Measurements from ENCODE around the gene FBXO34. TPM values are rescaled to one million over a fixed set of nuclear protein-coding genes. Genes with fewer than 3 reads are reported as not detected.
A peak's percentile ranks its signal among the peaks of the same experiment; 100 is the strongest.

FBXO34 gene
- total RNA-seq, 4 donors from 2014 or later, result 60.0 to 88.5 (median 81.9) TPM

DNA sequence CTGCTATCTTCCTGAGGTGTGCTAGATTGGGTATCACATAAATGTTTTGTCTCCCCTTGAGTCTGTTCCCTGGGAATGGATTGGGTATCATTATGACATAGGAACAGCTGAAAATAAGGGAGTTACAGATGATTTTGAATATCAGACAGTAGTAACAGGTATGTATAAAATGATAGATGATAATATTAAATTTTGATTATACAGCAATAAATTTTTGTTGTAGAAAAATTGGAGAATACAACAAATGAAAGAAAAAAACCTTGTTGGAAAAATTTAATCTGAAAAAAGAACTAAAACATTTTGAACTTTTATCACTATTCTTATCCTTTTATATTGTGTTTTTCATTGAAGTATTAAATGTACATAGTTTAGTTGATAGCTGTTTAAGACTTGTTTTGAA is 43.2 kb downstream of the FBXO34 start:
- Histone ChIP-seq H3K9me3 (no peaks in the 10 kb centered on the region), H3K4me1 (peaks cover 48 to 50% of the 10 kb centered on the region in 2 donors), H3K27me3 (no peaks in the 10 kb centered on the region), H3K36me3 (no peaks in the 10 kb centered on the region), H3K4me3 (replicated peaks in 1 of 3) (no peak overlapping the region), H3K27ac (no peak overlapping the region)
- TF ChIP-seq, protein P1, sequence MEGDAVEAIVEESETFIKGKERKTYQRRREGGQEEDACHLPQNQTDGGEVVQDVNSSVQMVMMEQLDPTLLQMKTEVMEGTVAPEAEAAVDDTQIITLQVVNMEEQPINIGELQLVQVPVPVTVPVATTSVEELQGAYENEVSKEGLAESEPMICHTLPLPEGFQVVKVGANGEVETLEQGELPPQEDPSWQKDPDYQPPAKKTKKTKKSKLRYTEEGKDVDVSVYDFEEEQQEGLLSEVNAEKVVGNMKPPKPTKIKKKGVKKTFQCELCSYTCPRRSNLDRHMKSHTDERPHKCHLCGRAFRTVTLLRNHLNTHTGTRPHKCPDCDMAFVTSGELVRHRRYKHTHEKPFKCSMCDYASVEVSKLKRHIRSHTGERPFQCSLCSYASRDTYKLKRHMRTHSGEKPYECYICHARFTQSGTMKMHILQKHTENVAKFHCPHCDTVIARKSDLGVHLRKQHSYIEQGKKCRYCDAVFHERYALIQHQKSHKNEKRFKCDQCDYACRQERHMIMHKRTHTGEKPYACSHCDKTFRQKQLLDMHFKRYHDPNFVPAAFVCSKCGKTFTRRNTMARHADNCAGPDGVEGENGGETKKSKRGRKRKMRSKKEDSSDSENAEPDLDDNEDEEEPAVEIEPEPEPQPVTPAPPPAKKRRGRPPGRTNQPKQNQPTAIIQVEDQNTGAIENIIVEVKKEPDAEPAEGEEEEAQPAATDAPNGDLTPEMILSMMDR (IDR thresholded peaks at IDR 0.05), result no peak
- TF ChIP-seq POLR2A (IDR thresholded peaks at IDR 0.05), result no peak
- DNase-seq, result no peak
- intact Hi-C loops (cut with DNase I), result no loop called here

DNA sequence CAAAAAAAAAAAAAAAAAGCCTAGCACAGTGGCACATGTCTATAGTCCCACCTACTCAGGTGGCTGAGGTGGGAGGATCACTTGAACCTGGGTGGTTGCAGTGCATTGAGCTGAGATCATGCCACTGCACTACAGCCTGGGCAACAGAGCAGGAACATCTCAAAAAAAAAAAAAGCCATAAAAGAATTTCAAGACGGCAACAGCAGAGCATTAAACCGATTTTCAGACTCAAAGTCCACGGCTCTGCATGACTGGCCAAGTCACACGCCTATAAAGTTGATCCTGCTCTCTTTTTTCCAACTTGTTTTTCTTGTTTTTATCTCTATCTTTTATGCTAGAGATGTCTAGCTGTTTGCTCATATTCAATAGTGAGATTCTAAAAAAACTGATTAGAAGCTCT is 45.3 kb downstream of the FBXO34 start:
- TF ChIP-seq, protein P1 (IDR thresholded peaks at IDR 0.05), result no peak
- TF ChIP-seq POLR2A (IDR thresholded peaks at IDR 0.05), result no peak
- 31 to 48% methylated on average over 4 of the region's 4 CpGs for WGBS, 2 donors
- peak; percentile 78 to 79 for DNase-seq
- H3K27ac ChIP-seq, result peak overlapping the region; percentile 82 to 85 (median 83)
- H3K36me3 ChIP-seq, result no peaks in the 10 kb centered on the region
- intact Hi-C loops (cut with DNase I), result no loop called here
- no peak overlapping the region for H3K4me3 ChIP-seq (replicated peaks in 1 of 3)
- peaks cover 27 to 30% of the 10 kb centered on the region in 2 donors for H3K4me1 ChIP-seq
- no peaks in the 10 kb centered on the region for H3K9me3 ChIP-seq
- H3K27me3 ChIP-seq, result no peaks in the 10 kb centered on the region

DNA sequence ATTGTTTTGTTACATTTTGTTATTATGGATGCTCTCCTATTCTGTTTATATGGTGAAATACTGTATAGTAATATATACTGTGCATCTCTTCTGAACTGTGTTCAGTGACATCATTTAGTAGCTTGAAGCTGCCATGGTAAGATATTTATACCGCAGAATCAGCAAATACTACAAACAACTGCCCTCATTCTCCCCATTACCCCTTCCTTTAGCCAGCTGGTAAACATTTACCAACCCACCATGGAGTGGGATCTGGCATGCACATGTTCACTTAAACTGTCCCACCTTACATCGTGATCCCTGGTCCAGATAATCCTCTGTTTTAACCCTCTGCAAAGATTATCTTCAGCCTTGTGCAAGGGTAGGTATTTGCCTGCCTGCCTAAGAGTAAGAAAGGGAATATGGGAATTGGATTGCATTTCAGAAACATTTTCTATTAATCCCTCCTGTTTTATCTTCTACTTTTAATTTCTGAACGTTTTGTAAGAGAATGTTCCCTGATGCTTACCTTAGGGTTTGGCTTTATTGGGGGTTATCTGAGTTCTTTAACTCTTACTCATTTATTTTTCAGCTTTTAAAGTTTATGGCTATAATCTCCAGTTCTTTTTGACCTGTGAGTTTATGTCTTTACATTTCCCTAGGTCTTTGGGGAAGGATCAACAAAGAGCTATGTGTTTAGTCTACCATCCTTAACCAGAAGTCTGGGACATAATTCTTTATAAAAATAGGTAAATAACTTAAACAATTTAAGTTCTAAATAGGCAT is 46.5 kb downstream of the FBXO34 start:
- H3K36me3 ChIP-seq, result no peaks in the 10 kb centered on the region
- peaks cover 24 to 30% of the 10 kb centered on the region in 2 donors for H3K4me1 ChIP-seq
- TF ChIP-seq, protein P1 (IDR thresholded peaks at IDR 0.05), result no peak
- no peak for TF ChIP-seq POLR2A (IDR thresholded peaks at IDR 0.05)
- H3K4me3 ChIP-seq (replicated peaks in 1 of 3), result no peak overlapping the region
- H3K27ac ChIP-seq, result peak overlapping the region; percentile 82 to 85 (median 83)
- no peaks in the 10 kb centered on the region for H3K9me3 ChIP-seq
- H3K27me3 ChIP-seq, result no peaks in the 10 kb centered on the region
- no peak for DNase-seq
- WGBS, 2 donors, result 62 to 77% methylated on average over 3 of the region's 3 CpGs
- intact Hi-C loops (cut with DNase I), result no loop called here

DNA sequence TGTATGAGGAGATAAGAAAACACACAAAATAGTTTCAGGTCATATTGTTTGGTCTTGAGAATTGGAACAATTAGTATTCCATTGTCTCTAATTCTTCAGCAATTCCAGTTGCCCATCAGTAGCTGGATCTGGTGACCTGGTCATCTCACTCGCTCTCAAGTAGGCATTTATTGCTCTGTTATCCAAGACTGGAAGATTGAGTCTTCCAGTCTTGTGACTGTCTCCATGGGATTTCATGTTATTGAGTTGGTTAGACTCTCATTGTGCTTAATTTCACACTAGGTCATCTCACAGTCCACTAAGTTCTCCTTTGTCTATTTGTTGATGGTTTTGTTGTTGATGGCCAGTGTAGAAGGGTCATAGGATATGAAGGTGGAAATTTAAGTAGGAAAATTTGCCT is 47.5 kb downstream of the FBXO34 start:
- H3K36me3 ChIP-seq, result no peaks in the 10 kb centered on the region
- no peak overlapping the region for H3K27ac ChIP-seq
- intact Hi-C loops (cut with DNase I), result no loop called here
- H3K4me3 ChIP-seq (replicated peaks in 1 of 3), result no peak overlapping the region
- TF ChIP-seq, protein P1 (IDR thresholded peaks at IDR 0.05), result no peak
- no peak for TF ChIP-seq POLR2A (IDR thresholded peaks at IDR 0.05)
- 100% methylated on average over 1 of the region's 1 CpG for WGBS, 2 donors
- H3K4me1 ChIP-seq, result peaks cover 24 to 30% of the 10 kb centered on the region in 2 donors
- no peak for DNase-seq
- H3K9me3 ChIP-seq, result no peaks in the 10 kb centered on the region
- no peaks in the 10 kb centered on the region for H3K27me3 ChIP-seq

DNA sequence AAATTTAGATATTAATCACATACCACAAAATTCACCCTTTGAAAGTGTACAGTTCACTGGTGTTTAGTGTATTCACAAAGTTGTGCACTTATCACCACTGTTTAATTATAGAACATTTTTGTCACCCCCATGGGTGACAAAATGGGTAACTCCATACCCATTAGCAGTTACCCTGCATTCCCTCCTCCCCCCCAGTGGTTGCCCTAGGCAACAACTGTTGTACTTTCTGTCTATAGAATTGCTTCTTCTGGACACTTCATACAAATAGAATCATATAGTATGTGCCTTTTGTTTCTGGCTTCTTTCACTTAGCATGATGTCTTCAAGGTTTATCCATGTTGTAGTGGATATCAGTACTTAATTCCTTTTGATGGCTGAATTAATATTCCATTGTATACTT is 52.7 kb downstream of the FBXO34 start:
- Histone ChIP-seq H3K4me1 (peaks cover 20 to 26% of the 10 kb centered on the region in 2 donors), H3K36me3 (no peaks in the 10 kb centered on the region), H3K9me3 (no peaks in the 10 kb centered on the region), H3K4me3 (replicated peaks in 1 of 3) (no peak overlapping the region), H3K27me3 (no peaks in the 10 kb centered on the region), H3K27ac (no peak overlapping the region)
- intact Hi-C loops (cut with DNase I), result no loop called here
- DNase-seq, result no peak
- TF ChIP-seq, protein P1 (IDR thresholded peaks at IDR 0.05), result no peak
- no peak for TF ChIP-seq POLR2A (IDR thresholded peaks at IDR 0.05)

Data from thyroid gland (tissue), 4 donors.